ENCODE data around the gene PDE6D.

DNA sequence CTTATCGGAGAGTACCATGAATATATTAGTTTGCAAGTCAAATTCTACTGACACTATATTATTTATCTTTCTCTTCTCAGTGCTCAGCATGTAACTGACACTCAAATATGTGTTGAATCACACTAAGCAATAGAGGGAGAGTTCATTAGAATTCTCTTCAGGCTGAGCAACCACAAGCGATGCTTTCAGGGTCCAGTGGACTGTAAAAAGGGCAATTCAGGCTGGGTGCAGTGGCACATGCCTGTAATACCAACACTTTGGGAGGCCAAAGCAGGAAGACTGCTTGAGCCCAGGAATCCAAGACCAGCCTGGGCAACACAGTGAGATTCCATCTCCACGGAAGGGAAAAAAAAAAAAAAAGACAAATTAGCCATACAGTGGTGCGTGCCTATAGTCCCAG, 16.3 kb downstream of the PDE6D start:
- TF ChIP-seq POLR2A (IDR thresholded peaks at IDR 0.05; ENCODE audit: low read depth, low read length): no peak
- TF ChIP-seq POLR2AphosphoS5 (IDR thresholded peaks at IDR 0.05; ENCODE audit: low read depth, low read length): no peak
- no peak for TF ChIP-seq TAF1 (IDR thresholded peaks at IDR 0.05; ENCODE audit: low read depth, low read length)

Measured in GM12891 (cell line).